ENCODE data around the gene LOXL4. TPM values are rescaled to one million over a fixed set of nuclear protein-coding genes. Genes with fewer than 3 reads are reported as not detected.

Gene LOXL4
- total RNA-seq, 1 donor from 2014 or later: 0.55 TPM

DNA sequence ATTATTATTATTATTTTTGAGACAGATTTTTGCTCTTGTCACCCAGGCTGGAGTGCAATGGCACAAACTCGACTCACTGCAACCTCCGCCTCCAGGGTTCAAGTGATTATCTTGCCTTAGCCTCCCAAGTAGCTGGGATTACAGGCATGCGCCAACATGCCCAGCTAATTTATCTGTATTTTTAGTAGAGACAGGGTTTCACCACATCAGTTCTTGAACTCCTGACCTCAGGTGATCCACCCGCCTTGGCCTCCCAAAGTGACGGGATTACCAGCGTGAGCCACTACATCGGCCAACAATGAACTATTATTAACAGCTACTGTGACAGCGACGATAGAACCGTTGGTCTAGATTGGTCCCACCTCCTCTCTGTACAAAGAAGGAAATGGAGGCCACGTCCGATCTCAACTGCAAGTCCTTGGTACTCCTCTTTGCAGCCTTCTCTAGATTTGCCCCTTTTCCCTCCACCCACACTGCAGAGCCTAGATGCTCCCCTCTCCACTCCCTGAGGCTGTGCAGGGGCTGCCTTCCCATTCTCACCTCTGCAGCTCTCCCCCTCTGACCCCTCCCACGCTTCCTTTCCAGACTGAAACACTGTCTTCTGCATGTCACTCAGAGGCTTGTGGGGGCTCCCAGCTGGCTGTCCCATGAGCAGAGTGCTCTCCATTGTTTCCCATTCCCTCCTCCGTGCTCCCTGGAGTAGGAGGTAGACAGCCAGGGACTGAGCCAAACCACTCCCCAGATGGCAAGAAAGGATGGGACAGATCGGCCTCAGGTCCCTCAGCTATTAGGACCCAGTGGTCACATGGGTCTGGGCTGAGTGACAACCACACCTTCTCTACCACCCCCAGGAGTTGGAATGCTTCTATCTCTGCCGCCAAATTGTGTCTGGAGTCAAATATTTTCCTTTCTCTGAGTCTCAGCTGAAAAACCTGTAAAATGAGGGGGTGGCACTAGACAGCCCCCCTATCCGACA lies 2.3 kb downstream of the LOXL4 start:
- ATAC-seq: no peak
- DNase-seq (ENCODE audit: low spot score): no peak

- DNase-seq (ENCODE audit: low spot score) (no peak), ATAC-seq (no peak)
Observed at GRCh38 chr10:98264378-98265065, 3.5 kb downstream of the LOXL4 start.

GRCh38 chr10:98263088-98263487 lies 4.9 kb downstream of the LOXL4 start:
- DNase-seq (ENCODE audit: low spot score): no peak
- ATAC-seq: no peak

- ATAC-seq (peak; percentile 85), DNase-seq (ENCODE audit: low spot score) (peak; percentile 74)
Observed at GRCh38 chr10:98262571-98262970, 5.4 kb downstream of the LOXL4 start.

DNA sequence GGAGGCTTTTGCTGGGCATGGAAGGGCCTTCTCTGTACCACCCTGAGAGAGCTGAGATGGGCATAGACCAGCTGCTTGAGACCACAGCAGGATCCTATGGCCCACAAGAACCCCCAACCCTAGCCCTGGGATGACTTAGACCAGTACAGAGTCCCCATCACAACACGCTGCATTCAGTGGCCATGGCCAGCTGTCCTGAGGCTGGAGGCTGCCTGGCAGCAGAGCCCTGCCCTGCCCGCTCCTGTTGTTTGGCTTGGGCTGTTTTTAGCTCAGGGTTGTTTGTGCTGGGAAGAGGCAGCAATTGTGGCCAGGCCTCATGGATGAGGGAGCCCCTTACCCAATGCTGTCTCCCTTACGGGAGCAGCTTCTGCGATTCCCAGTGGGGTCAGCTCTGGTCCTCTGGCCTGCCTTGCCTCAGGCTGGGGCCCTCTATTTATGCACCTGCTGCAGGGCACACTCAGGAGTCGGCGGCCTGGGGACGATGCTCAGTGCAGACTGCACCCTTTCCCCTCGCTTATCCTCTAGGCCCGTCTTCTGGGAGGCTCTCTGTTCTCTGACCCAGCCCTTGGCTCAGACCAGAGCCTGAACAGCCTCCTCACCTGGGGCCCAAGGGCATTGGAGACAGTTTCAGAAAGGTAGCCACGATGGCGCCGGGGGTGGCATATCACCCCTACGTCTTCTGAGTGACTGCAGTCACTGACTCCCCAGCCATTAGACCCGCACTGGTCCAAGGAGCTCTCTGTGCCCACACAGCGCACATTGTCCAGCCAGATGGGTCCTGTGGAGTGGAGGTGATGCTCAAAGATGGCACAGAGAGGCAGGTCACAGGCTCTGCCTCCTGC lies 6.3 kb downstream of the LOXL4 start:
- DNase-seq (ENCODE audit: low spot score): no peak
- ATAC-seq: no peak

GRCh38 chr10:98260752-98261151 lies 7.2 kb downstream of the LOXL4 start:
- ATAC-seq (no peak), DNase-seq (ENCODE audit: low spot score) (no peak)

- DNase-seq (ENCODE audit: low spot score): no peak
- no peak for ATAC-seq
Observed at GRCh38 chr10:98260350-98260749, 7.6 kb downstream of the LOXL4 start.

DNA sequence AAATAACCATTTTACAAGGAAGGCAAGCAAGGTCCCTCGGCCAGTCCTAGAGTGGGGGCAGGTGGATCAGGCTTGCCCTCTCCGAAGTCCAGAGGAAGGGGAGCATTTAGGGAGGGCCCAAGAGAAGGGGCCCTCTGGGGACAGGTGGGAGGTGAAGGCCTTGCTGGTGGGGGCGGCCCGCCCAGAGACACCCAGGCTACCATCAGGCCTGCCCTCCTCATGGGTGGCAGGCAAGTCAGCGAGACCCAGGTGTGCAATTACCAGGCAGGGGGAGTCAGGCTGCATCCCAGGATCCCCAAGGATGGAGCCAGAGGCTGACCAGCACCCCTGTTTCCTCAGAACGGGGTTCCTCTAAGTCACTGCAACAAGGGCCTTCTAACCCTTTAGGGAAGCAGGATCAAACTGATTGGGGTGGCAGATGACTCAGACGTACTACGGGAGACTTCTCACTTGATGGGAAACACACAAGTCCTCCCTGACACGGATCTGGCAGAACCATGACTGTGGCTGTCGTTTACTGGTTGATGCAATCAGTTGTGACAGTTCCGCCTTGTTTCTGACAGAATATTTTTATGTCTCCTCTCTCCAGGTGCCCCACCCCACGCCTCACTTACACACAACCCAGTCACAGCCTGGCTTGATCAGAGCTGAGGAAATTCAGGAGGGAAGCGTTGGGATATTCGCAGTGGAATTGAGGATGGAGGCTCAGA lies 8.2 kb downstream of the LOXL4 start:
- no peak for DNase-seq (ENCODE audit: low spot score)
- ATAC-seq: no peak

- DNase-seq (ENCODE audit: low spot score) (no peak), ATAC-seq (no peak)
Observed at GRCh38 chr10:98258683-98259454, 9.1 kb downstream of the LOXL4 start.

DNA sequence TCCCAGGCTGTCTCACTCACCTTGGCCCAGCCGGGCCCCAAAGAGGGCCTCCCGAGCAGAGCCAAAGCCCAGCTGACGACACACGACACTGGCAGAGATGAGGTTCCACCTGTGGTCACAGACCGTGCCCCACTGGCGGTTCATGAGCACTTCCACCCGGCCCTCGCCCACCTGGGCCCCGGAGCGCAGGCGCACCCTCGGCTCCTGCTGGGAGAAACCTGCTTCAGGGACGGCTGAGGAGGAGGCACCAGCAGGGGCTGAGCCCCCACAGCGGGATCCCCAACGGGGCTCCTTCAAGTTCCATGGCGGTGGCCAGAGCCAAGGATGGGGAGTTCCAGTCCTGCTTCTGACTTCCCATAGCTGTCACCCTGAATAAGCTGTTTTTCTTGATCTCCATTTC lies 10.0 kb downstream of the LOXL4 start:
- no peak for DNase-seq (ENCODE audit: low spot score)

GRCh38 chr10:98257198-98257597 lies 10.8 kb downstream of the LOXL4 start:
- DNase-seq (ENCODE audit: low spot score): no peak
- no peak for ATAC-seq

More for the DNA sequence above, 10.0 kb downstream of the LOXL4 start:
- ATAC-seq: no peak

- ATAC-seq (no peak), DNase-seq (ENCODE audit: low spot score) (no peak)
Observed at GRCh38 chr10:98256692-98257091, 11.3 kb downstream of the LOXL4 start.

- ATAC-seq (no peak), DNase-seq (ENCODE audit: low spot score) (no peak)
Observed at GRCh38 chr10:98255146-98255877, 12.7 kb downstream of the LOXL4 start.

GRCh38 chr10:98254234-98254974 lies 13.6 kb downstream of the LOXL4 start:
- DNase-seq (ENCODE audit: low spot score): no peak
- ATAC-seq: no peak

DNA sequence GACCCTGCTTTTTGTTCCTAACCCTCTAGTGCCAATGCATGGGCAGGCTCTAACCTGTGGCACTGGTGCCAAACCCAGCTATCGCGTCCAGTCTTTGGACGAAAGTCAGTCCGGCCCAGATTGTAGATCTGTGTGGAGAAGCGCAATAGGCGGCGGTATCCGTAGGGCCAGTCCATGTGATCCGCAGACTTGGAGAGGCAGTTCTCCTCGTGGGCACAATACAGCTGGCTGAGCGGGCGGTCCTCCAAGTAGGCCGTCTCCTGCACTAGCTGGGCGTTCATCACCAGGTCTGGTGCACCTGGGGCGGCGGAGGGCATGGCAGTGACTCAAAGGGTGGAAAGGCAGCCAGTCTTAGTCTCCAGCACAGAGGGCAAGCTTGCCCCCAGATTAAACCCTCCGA lies 14.5 kb downstream of the LOXL4 start:
- ATAC-seq (no peak), DNase-seq (ENCODE audit: low spot score) (no peak)

DNA sequence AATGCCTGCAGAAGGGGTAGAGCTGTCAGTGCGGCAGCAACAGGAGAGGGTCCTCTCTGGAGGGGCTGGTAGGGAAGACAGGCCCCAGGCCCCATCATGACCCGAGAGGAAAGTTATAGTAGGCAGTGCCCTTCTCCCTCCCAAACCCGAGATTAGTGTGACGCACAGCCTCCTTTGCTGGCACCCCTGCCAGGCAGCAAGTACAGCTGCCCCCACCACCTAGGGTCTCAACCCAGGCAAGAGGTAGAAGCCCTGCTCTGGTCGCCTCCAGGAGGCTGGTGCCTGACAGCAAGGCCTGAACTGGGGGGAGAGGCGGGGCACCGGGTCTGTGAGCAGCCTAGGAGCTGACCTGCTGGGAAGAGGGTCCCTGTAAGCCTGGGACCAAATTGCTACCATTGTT lies 15.5 kb downstream of the LOXL4 start:
- no peak for DNase-seq (ENCODE audit: low spot score)

GRCh38 chr10:98251399-98251798 lies 16.6 kb downstream of the LOXL4 start:
- DNase-seq (ENCODE audit: low spot score): no peak
- ATAC-seq: no peak

More for the DNA sequence above, 15.5 kb downstream of the LOXL4 start:
- ATAC-seq: no peak

DNA sequence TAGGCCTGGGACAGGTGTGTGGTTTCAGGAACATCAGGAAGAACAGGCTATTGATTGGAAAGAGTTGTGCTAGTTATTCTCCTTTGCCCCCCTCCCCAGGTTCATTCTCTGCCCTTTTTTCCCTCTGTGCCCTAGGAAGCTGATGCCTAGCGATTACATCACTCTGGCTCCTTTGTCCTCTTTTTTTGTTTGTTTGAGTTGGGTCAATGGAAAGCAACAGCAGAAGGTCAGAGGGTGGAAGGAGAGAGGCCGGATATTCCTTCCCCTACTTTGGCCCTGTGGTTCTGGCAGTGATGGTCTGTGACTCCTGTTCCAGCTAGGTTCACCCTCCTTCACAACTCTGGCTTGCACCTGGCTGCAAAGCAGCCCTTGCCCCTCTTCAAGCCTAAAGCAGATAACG lies 18.9 kb downstream of the LOXL4 start:
- peak; percentile 84 for ATAC-seq
- no peak for DNase-seq (ENCODE audit: low spot score)
